PC-3 (cell line): ENCODE data around the gene SRGAP2C.
"Not testable (repeated sequence)": the region's sequence is repeated elsewhere in the genome, so short reads cannot be mapped to it uniquely, and the experiment has no call there.

ENCODE experiments used
- EZH2phosphoT487 ChIP-seq: fragments of 300-600 bp; sonication (generic); IDR thresholded peaks from 2 replicates; pipeline ENCODE4 v1.6.1; 2018; ENCODE audit warnings: mild to moderate bottlenecking, antibody characterized with exemption, low read length, borderline replicate concordance
- TF ChIP-seq, protein P1 (sequence below): fragments of 300-600 bp; sonication (generic); conservative IDR thresholded peaks from 2 replicates; pipeline ENCODE4 v1.5.1; 2017; ENCODE audit warnings: antibody characterized with exemption, low read depth, mild to moderate bottlenecking, low read length

- TF ChIP-seq, protein P1, sequence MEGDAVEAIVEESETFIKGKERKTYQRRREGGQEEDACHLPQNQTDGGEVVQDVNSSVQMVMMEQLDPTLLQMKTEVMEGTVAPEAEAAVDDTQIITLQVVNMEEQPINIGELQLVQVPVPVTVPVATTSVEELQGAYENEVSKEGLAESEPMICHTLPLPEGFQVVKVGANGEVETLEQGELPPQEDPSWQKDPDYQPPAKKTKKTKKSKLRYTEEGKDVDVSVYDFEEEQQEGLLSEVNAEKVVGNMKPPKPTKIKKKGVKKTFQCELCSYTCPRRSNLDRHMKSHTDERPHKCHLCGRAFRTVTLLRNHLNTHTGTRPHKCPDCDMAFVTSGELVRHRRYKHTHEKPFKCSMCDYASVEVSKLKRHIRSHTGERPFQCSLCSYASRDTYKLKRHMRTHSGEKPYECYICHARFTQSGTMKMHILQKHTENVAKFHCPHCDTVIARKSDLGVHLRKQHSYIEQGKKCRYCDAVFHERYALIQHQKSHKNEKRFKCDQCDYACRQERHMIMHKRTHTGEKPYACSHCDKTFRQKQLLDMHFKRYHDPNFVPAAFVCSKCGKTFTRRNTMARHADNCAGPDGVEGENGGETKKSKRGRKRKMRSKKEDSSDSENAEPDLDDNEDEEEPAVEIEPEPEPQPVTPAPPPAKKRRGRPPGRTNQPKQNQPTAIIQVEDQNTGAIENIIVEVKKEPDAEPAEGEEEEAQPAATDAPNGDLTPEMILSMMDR, result not testable (repeated sequence)
- not testable (repeated sequence) for TF ChIP-seq EZH2phosphoT487
These were observed 30.0 kb upstream of the SRGAP2C start for GRCh38 chr1:121154811-121155210.
